ENCODE data around the gene KCNC4.

- TF ChIP-seq POLR2A (IDR thresholded peaks at IDR 0.05) (no peak), CTCF (IDR thresholded peaks at IDR 0.05) (no peak)
Observed at GRCh38 chr1:110228869-110229268, 18.8 kb downstream of the KCNC4 start.

All from thyroid gland (tissue), 4 donors.